ENCODE results near the gene B4GAT1. TPM values are rescaled to one million over a fixed set of nuclear protein-coding genes. Genes with fewer than 3 reads are reported as not detected.

The B4GAT1 gene
- polyA plus RNA-seq, 1 of the 3 experiments (the other 2 are of a cell fraction): 26.4 TPM

DNA sequence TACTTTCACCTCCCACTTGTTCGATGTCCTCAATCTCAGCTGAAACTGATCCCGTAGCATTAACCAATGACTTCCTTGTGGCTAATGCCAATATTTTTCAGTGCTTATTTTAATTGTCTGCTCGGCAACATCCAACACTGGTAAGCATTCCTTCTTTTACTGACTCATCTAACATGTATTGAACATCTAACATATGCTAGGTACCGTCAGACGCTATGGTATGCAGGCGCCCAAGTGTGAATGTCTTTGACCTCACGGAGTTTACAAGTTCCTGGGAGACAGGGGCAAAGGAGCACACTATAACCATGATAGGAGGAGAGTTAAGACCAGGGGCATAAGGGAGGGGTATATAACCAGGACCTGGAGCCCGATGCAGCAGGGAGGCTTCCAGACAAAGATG, 4.3 kb downstream of the B4GAT1 start (continued):
- TF ChIP-seq, protein P1, sequence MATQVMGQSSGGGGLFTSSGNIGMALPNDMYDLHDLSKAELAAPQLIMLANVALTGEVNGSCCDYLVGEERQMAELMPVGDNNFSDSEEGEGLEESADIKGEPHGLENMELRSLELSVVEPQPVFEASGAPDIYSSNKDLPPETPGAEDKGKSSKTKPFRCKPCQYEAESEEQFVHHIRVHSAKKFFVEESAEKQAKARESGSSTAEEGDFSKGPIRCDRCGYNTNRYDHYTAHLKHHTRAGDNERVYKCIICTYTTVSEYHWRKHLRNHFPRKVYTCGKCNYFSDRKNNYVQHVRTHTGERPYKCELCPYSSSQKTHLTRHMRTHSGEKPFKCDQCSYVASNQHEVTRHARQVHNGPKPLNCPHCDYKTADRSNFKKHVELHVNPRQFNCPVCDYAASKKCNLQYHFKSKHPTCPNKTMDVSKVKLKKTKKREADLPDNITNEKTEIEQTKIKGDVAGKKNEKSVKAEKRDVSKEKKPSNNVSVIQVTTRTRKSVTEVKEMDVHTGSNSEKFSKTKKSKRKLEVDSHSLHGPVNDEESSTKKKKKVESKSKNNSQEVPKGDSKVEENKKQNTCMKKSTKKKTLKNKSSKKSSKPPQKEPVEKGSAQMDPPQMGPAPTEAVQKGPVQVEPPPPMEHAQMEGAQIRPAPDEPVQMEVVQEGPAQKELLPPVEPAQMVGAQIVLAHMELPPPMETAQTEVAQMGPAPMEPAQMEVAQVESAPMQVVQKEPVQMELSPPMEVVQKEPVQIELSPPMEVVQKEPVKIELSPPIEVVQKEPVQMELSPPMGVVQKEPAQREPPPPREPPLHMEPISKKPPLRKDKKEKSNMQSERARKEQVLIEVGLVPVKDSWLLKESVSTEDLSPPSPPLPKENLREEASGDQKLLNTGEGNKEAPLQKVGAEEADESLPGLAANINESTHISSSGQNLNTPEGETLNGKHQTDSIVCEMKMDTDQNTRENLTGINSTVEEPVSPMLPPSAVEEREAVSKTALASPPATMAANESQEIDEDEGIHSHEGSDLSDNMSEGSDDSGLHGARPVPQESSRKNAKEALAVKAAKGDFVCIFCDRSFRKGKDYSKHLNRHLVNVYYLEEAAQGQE (IDR thresholded peaks at IDR 0.05; ENCODE audit: low read depth, low read length): no peak
- TF ChIP-seq TEAD4 (IDR thresholded peaks at IDR 0.05; ENCODE audit: borderline replicate concordance, insufficient read depth) (no peak), TAF1 (IDR thresholded peaks at IDR 0.05; ENCODE audit: borderline replicate concordance, low read depth, low read length) (no peak)

DNA sequence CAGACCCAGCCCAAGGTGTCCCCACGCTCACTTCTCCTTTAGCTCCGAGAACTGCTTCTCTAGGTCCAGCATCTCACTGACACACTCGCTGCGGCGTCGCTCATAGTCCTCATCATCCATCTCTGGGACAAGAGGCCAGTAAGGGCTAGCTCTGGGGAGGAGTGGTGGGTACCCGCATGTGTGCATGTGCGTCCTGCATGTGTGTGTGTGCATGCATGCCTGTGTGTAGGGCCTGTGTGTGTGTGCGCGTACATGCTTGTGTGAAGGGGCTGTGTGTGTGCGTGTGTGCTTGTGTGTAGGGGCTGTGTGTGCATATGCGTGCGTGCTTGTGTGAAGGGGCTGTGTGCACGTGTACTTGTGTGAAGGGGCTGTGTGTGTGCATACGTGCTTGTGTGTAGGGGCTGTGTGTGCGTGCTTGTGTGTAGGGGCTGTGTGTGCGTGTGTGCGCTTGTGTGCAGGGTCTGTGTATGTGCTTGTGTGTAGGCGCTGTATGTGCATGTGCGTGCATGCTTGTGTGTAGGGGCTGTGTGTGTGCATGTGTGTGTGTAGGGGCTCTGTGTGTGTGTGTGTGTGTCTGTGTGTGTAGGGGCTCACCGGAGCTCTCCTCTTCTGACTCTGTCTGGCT, 5.8 kb downstream of the B4GAT1 start:
- Histone ChIP-seq H3K79me2 (ENCODE audit: insufficient read depth) (peaks cover 27% of the 10 kb centered on the region), H3K27ac (ENCODE audit: low read depth in 2 of 2, low read length in 1 of 2) (no peak overlapping the region)

More for the DNA sequence above, 5.8 kb downstream of the B4GAT1 start:
- ChIA-PET POLR2A (no interaction called here), CTCF (interaction anchor here (5.4 kb wide), 1 partner anchor 30 kb away, joined by 74 read pairs; no protein-coding TSS in a partner anchor)
- Histone ChIP-seq H3K4me2 (no peak overlapping the region), H3F3A (replicated peaks; ENCODE audit: insufficient read depth) (peaks cover 18% of the 10 kb centered on the region), H2AFZ (ENCODE audit: low read depth) (no peak overlapping the region), H3K9me3 (no peaks in the 10 kb centered on the region), H3K27me3 (ENCODE audit: insufficient read depth) (no peaks in the 10 kb centered on the region), H3K9me2 (no peaks in the 10 kb centered on the region), H3K9ac (no peak overlapping the region), H3K4me3 (ENCODE audit: low read depth in 2 of 2, low read length in 1 of 2) (no peak overlapping the region), H3K4me1 (ENCODE audit: control insufficient read depth in 1 of 2, insufficient read depth in 2 of 2, low read depth in 1 of 2, low read length in 1 of 2) (peaks cover 38 to 50% of the 10 kb centered on the region in 2 experiments), H3K36me3 (replicated peaks in 1 of 2; ENCODE audit: control insufficient read depth in 1 of 2, insufficient read depth in 2 of 2, low read length in 1 of 2) (peaks cover 7 to 36% of the 10 kb centered on the region in 2 experiments), H4K20me1 (ENCODE audit: insufficient read depth) (no peaks in the 10 kb centered on the region)
- no peak for TF ChIP-seq SIN3A (IDR thresholded peaks at IDR 0.05; ENCODE audit: borderline replicate concordance, low read depth, low read length)
- TF ChIP-seq, protein P2, sequence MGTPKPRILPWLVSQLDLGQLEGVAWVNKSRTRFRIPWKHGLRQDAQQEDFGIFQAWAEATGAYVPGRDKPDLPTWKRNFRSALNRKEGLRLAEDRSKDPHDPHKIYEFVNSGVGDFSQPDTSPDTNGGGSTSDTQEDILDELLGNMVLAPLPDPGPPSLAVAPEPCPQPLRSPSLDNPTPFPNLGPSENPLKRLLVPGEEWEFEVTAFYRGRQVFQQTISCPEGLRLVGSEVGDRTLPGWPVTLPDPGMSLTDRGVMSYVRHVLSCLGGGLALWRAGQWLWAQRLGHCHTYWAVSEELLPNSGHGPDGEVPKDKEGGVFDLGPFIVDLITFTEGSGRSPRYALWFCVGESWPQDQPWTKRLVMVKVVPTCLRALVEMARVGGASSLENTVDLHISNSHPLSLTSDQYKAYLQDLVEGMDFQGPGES (IDR thresholded peaks at IDR 0.05; ENCODE audit: low read depth, low read length): no peak
- no peak for TF ChIP-seq FOXJ3 (CRISPR knock-in tag; IDR thresholded peaks at IDR 0.05)
- TF ChIP-seq RXRA (IDR thresholded peaks at IDR 0.05; ENCODE audit: borderline replicate concordance, low read depth): no peak
- TF ChIP-seq TAF1 (IDR thresholded peaks at IDR 0.05; ENCODE audit: borderline replicate concordance, low read depth, low read length): no peak
- no peak for TF ChIP-seq RFX5 (IDR thresholded peaks at IDR 0.05; ENCODE audit: low read length)
- no peak for TF ChIP-seq RAD21 (IDR thresholded peaks at IDR 0.05; ENCODE audit: low read length)
- TF ChIP-seq NFIC (IDR thresholded peaks at IDR 0.05; ENCODE audit: borderline replicate concordance): no peak
- TF ChIP-seq EZH2phosphoT487 (IDR thresholded peaks at IDR 0.05; ENCODE audit: borderline replicate concordance, low read depth): no peak
- TF ChIP-seq CHD2 (IDR thresholded peaks at IDR 0.05; ENCODE audit: low read length, partially characterized antibody): no peak
- TF ChIP-seq RCOR1 (IDR thresholded peaks at IDR 0.05; ENCODE audit: low read length): no peak
- TF ChIP-seq, protein P3, sequence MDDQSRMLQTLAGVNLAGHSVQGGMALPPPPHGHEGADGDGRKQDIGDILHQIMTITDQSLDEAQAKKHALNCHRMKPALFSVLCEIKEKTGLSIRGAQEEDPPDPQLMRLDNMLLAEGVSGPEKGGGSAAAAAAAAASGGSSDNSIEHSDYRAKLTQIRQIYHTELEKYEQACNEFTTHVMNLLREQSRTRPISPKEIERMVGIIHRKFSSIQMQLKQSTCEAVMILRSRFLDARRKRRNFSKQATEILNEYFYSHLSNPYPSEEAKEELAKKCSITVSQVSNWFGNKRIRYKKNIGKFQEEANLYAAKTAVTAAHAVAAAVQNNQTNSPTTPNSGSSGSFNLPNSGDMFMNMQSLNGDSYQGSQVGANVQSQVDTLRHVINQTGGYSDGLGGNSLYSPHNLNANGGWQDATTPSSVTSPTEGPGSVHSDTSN (IDR thresholded peaks at IDR 0.05): no peak
- TF ChIP-seq YY1 (IDR thresholded peaks at IDR 0.05; ENCODE audit: low read depth): no peak
- WGBS (ENCODE audit: low lambda C conversion rate): 93% methylated on average over 21 of the region's 21 CpGs
- DNase-seq: peak; percentile 1

Data from SK-N-SH (cell line).